CD4-positive, alpha-beta T cell treated with Interferon alpha-2 for 1 hour (primary cell): ENCODE measurements around the gene GIT1.
A peak's percentile ranks its signal among the peaks of the same experiment; 100 is the strongest.

Experiments
- DNase-seq, 2 donors: peaks; one replicate each; pipeline ENCODE4 v3.0.0-alpha.2; 2020 to 2022

GIT1 gene

DNA sequence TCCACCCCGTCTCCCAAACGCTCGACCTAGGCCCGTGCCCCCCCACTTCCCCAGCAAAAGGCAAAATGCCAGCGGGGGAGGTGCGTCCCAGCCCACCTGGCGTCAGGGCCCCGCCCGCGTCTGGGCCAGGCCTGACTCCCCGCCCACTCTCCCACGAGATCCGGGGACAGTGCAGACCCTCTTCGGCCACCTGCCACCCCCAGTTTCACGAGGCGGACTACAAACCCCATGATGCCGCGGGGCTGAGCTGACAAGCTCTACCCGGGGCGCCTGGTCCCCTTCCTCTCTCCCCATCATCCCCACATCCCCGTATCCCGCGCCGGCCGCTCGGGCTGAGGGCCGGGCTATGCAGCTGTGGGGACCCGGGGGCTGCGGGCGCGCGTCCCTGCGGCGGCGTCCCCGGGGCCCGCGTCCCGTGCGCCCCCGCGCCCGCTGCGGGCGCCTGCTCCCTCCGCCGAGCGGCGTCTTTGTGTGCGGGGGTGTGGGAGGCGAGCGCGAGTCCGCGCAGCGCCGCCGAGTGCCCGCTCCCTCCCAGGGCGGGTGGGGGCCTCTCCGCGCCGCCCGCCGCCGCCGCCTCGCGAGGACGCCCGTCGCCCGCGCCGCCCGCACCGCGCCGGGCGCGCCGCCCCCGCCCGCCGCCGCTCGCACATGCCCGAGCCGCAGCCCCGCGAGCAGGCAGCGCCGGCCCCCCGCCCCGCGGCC lies 3.6 kb upstream of the GIT1 start, which contains the start of gene ANKRD13B:
Gene ANKRD13B (plus strand): TSS at position 283 of the 702 bp plus-strand sequence. CDS start 490 bp downstream, outside the sequence.
- DNase-seq = peak in 1 of 2 donors; percentile 43

DNA sequence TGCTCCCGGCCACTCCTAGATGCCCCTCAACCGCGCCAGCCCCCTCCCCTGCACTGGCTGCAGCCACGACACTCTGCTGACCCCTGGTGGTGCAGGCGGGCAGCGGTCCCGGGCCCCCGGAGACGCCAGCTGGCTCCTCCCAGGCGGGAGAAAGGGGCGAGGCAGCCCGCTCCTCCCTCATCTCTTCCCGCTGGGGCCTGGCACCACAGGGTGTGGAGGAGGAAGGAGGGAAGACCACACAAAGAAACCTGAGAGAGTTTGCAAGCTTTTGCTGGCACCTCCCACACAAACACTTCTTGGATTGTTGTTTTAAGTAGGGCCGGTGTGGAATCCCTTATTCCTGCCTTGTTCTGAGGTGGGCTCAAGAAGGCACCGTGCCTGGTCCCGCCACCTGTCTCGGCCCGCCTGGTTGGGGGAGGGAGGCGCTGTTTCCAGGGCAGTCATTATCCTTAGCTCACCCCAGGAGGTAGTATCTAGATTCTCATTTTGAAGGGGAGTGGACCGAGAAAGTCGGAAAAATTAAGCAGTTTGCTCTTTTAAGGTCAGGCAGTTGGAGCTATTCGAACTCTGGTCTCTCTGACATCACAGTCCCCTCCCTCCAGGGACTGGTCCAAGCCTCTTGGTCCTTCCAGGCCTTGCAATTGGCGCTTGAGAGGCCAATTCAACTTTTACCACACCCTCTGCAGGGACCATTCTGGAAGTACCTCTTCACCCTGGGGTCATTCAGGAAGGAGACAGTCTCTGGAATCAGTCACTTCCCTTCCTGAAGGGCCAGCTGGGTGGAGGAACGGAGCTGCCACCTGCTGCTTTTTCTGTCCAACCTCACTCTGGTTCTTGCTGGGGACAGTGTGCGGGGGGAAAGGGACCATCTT lies 2.5 kb upstream of the GIT1 start:
- DNase-seq = peak; percentile 72 to 83

GRCh38 chr17:29591146-29591736 lies 1.8 kb upstream of the GIT1 start:
- peak in 1 of 2 donors; percentile 38 for DNase-seq

DNA sequence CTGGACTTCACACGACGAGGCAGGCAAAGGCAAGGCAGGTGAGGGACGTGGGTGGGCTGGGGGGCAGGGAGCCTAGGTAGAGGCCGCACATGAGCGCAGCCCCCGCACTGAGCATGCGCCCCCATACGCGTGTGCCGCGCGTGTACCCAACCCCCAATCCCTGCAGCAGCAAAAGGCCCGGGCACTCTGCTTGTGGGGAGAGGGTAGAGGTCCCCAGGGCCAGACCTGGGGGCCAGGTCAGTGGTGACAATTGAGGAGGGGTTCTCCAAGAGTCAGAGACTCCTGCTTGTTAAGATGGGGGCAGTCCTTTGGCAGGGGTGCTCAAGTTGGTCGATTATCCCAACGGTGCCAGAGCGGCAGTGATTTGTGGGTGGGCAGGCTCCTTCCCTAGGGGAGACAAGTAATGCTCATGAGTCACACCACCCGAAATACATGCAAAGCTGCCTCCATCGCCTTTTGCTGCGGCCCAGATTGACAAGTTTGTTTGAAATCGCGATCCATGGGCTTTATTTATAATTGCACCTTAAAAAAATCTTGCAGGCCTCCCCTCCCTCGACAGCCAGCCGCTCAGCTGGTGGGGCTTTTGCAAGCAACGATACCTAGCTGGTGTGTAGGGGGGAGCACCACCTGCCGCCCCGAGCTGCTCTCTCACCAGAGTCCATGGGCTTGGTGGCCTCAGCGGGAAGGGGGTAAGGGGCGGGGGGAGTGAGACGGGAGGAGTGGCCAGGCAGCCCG lies 1.1 kb upstream of the GIT1 start:
- no peak for DNase-seq

- peak; percentile 34 to 51 for DNase-seq
These were observed 661 bp downstream of the GIT1 start for GRCh38 chr17:29588562-29589411.

DNA sequence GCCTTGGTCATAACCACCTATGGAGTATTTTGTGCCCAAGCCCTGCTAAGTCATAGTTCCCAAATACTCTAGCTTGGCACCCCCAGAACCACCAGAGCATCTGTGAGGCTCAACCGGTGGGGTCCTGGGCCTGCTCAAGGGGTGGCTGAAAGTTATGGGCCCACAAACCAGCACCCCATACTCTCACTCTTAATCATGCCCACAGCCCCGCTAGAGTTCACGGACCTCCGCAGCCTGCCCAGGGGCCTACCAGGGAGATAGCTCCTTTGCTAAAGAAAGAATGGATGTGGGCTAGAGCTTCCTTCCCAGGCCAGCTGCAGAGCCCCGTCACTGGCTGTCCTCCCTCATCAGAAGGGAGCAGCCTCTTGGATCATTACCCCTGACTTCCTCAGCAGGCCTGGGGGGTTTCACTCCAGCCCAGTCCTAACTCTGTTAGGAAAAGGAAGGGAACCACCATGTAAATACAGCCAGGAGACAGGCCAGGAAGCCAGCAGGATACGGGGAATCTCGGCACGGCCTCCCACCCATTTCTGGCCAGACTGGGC lies 1.4 kb downstream of the GIT1 start:
- no peak for DNase-seq

- DNase-seq = no peak
These were observed 1.9 kb downstream of the GIT1 start for GRCh38 chr17:29587591-29587990.

DNA sequence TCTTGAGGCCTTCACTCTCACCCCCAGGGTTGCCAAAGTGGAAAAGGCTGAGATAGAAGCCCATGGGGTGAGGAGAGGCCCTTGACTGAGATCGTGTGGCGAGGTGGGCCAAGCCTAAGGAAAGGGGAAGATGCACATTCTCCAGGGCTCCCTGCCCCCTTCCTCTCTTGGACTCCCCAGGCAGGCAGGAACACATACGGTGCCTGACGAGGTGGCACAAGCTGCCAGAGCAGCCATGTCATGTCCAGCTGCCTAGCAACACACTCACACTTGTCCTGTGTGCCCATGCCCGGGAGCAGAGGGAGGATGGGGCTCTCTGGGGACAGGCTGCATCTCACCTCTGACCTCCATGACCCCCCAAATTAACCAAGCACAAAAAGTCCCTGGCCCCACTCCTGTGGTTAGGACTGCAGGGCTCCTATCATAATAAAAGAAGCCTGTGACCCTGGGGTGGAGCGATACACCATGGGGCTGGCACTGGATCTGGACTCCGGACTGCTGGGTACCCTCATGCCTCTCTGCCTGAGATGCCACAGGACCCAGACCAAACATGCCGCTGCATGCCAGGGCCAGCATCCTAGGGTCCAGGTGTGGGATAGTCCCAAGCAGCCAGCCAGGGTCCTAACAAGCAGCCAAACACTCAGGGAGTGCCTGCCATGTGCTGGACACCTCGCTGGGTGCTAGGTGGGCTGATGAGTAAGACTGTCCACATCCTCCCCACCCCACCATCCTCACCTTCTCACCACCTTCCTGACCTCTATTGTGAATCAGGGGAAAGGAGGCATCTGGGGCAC lies 2.6 kb downstream of the GIT1 start:
- no peak for DNase-seq

GRCh38 chr17:29585080-29585751 lies 4.2 kb downstream of the GIT1 start:
- DNase-seq = peak; percentile 36 to 60

- DNase-seq = no peak
These were observed 4.9 kb downstream of the GIT1 start for GRCh38 chr17:29584452-29585079.

GRCh38 chr17:29583324-29584248 lies 5.9 kb downstream of the GIT1 start:
- no peak for DNase-seq

GRCh38 chr17:29582772-29583171 lies 6.7 kb downstream of the GIT1 start:
- no peak for DNase-seq

GRCh38 chr17:29582254-29582765 lies 7.1 kb downstream of the GIT1 start:
- no peak for DNase-seq

- no peak for DNase-seq
These were observed 7.7 kb downstream of the GIT1 start for GRCh38 chr17:29581583-29582253.

DNA sequence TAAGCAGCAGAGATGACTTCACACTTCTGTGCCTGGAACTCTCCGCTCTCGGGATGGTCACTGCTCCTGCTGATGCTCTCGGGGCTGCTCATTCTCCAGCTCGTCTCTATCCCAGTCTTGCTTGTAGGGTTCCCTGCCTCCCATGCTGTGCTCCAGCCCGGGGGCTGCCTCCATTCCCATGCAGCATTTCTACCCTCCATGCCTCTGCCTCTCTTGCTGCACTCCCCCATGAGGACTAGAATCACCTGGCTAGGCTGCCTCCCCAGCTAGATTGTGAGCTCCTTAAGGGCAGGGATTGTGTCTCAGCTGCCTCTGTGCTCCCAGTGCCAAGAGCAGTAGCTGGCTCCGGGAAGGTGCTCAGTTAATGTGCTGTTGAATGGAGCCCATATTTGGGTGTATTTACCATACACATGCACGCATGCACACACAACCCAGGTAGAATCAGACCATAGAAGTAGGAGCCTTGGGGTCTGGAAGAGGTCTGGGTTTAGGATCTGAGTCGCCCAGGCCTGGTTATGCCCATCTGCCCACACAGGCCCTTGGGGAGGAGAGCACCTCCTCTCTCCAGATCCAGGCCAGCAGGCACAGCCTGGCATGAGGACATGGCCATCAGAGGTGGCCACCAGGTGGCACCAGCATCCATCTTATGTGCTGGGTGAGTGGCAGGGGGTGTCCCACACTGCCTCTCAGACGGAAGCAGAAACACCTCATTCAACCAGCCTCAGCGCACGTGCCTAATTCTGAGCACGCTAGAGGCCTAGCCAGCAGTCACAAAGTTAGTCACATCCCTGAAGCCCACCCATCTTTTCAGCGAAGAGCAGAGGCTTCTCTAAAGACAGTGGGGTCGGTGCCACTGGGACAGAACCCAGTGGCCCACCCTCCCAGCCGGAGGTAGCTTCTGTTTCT lies 9.3 kb downstream of the GIT1 start:
- DNase-seq = peak; percentile 90 to 92
